SK-N-SH treated with all-trans-retinoic acid at 6 μM for 48 hours (cell line): ENCODE results near the gene EXOC4.

Experiments used
- ARNTL ChIP-seq: fragments of 450-650 bp; formaldehyde crosslinking; IDR thresholded peaks from 2 replicates; pipeline ENCODE4 v1.5.0; 2020; ENCODE audit warnings: low read depth, mild to moderate bottlenecking, moderate library complexity, borderline replicate concordance
- BACH2 ChIP-seq: fragments of 250-450 bp; sonication (Bioruptor Pico); IDR thresholded peaks from 2 replicates; pipeline ENCODE4 v1.9.0; 2021; ENCODE audit warnings: mild to moderate bottlenecking, borderline replicate concordance
- PPARA ChIP-seq: fragments of 250-450 bp; sonication (Bioruptor Pico); IDR thresholded peaks from 2 replicates; pipeline ENCODE4 v1.5.0; 2020; ENCODE audit warnings: mild to moderate bottlenecking, borderline replicate concordance
- TCF4 ChIP-seq: fragments of 250-450 bp; sonication (Bioruptor Pico); IDR thresholded peaks from 2 replicates; pipeline ENCODE4 v1.8.0; 2021; ENCODE audit warnings: mild to moderate bottlenecking, moderate library complexity, borderline replicate concordance
- ZNF70 ChIP-seq: fragments of 450-650 bp; formaldehyde crosslinking; IDR thresholded peaks from 2 replicates; pipeline ENCODE4 v1.5.0; 2020; ENCODE audit warnings: mild to moderate bottlenecking, moderate library complexity
- TF ChIP-seq, protein P1 (sequence below): fragments of 250-450 bp; sonication (Bioruptor Pico); IDR thresholded peaks from 2 replicates; pipeline ENCODE4 v1.8.0; 2021; ENCODE audit warnings: low read depth, mild to moderate bottlenecking, moderate library complexity, borderline replicate concordance
- TF ChIP-seq, protein P2 (sequence below): fragments of 250-450 bp; sonication (Bioruptor Pico); IDR thresholded peaks from 2 replicates; pipeline ENCODE4 v1.8.0; 2020; ENCODE audit warnings: mild to moderate bottlenecking, moderate library complexity, borderline replicate concordance
- TF ChIP-seq, protein P3 (sequence below): fragments of 250-450 bp; sonication (Bioruptor Pico); IDR thresholded peaks from 2 replicates; pipeline ENCODE4 v1.5.1; 2020; ENCODE audit warnings: low read depth, mild to moderate bottlenecking, moderate library complexity
- TF ChIP-seq, protein P4 (sequence below): fragments of 250-450 bp; sonication (Bioruptor Pico); IDR thresholded peaks from 2 replicates; pipeline ENCODE4 v1.5.0; 2020; ENCODE audit warnings: mild to moderate bottlenecking, moderate library complexity

DNA sequence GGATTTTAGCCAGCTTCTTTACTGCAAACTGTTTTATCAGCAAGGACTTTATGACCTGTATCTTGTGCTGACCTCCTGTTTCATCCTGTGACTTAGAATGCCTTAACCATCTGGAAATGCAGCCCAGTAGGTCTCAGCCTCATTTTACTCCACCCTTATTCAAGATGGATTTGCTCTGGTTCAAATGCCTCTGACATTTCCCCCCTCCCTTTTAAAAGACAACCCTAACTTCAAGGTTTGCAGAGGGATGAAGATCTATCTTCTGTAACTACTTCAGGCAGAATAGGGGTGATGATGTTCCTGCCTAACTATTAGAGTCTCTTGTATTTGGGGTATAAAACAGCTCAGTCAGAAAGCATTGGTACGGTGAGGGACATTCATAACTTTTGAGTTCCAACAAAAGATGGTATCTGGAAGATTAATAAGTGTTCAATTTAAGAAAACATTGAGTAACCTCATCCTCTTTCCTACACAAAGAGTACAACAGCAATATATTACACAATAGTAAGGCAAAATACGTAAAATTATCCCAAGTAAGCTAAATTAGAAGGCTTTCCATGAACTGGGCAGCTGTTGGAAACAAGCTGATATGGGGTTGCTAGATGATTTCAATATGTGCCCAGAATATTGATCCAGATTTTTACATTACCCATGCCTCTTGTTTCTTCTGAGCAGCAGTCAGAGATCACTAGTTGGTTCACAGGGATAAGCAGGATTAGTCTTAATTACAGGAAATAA lies 834.3 kb downstream of the EXOC4 start:
- TF ChIP-seq ZNF70 (CRISPR knock-in tag) (no peak), BACH2 (CRISPR knock-in tag) (no peak), ARNTL (CRISPR knock-in tag) (no peak), TCF4 (CRISPR knock-in tag) (no peak), PPARA (no peak)
- TF ChIP-seq, protein P1, sequence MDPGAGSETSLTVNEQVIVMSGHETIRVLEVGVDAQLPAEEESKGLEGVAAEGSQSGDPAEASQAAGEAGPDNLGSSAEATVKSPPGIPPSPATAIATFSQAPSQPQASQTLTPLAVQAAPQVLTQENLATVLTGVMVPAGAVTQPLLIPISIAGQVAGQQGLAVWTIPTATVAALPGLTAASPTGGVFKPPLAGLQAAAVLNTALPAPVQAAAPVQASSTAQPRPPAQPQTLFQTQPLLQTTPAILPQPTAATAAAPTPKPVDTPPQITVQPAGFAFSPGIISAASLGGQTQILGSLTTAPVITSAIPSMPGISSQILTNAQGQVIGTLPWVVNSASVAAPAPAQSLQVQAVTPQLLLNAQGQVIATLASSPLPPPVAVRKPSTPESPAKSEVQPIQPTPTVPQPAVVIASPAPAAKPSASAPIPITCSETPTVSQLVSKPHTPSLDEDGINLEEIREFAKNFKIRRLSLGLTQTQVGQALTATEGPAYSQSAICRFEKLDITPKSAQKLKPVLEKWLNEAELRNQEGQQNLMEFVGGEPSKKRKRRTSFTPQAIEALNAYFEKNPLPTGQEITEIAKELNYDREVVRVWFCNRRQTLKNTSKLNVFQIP, result no peak
- TF ChIP-seq, protein P2, sequence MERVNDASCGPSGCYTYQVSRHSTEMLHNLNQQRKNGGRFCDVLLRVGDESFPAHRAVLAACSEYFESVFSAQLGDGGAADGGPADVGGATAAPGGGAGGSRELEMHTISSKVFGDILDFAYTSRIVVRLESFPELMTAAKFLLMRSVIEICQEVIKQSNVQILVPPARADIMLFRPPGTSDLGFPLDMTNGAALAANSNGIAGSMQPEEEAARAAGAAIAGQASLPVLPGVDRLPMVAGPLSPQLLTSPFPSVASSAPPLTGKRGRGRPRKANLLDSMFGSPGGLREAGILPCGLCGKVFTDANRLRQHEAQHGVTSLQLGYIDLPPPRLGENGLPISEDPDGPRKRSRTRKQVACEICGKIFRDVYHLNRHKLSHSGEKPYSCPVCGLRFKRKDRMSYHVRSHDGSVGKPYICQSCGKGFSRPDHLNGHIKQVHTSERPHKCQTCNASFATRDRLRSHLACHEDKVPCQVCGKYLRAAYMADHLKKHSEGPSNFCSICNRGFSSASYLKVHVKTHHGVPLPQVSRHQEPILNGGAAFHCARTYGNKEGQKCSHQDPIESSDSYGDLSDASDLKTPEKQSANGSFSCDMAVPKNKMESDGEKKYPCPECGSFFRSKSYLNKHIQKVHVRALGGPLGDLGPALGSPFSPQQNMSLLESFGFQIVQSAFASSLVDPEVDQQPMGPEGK (CRISPR knock-in tag), result no peak
- TF ChIP-seq, protein P3, sequence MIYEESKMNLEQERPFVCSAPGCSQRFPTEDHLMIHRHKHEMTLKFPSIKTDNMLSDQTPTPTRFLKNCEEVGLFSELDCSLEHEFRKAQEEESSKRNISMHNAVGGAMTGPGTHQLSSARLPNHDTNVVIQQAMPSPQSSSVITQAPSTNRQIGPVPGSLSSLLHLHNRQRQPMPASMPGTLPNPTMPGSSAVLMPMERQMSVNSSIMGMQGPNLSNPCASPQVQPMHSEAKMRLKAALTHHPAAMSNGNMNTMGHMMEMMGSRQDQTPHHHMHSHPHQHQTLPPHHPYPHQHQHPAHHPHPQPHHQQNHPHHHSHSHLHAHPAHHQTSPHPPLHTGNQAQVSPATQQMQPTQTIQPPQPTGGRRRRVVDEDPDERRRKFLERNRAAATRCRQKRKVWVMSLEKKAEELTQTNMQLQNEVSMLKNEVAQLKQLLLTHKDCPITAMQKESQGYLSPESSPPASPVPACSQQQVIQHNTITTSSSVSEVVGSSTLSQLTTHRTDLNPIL (CRISPR knock-in tag), result no peak
- TF ChIP-seq, protein P4, sequence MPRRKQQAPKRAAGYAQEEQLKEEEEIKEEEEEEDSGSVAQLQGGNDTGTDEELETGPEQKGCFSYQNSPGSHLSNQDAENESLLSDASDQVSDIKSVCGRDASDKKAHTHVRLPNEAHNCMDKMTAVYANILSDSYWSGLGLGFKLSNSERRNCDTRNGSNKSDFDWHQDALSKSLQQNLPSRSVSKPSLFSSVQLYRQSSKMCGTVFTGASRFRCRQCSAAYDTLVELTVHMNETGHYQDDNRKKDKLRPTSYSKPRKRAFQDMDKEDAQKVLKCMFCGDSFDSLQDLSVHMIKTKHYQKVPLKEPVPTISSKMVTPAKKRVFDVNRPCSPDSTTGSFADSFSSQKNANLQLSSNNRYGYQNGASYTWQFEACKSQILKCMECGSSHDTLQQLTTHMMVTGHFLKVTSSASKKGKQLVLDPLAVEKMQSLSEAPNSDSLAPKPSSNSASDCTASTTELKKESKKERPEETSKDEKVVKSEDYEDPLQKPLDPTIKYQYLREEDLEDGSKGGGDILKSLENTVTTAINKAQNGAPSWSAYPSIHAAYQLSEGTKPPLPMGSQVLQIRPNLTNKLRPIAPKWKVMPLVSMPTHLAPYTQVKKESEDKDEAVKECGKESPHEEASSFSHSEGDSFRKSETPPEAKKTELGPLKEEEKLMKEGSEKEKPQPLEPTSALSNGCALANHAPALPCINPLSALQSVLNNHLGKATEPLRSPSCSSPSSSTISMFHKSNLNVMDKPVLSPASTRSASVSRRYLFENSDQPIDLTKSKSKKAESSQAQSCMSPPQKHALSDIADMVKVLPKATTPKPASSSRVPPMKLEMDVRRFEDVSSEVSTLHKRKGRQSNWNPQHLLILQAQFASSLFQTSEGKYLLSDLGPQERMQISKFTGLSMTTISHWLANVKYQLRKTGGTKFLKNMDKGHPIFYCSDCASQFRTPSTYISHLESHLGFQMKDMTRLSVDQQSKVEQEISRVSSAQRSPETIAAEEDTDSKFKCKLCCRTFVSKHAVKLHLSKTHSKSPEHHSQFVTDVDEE, result no peak
